ENCODE measurements around the gene NIN. TPM values are rescaled to one million over a fixed set of nuclear protein-coding genes. Genes with fewer than 3 reads are reported as not detected.

The NIN gene
- total and polyA plus RNA-seq, 2 donors (not counting 1 experiment from before 2014, with no cell fraction given) = 22.8 to 37.5 TPM

DNA sequence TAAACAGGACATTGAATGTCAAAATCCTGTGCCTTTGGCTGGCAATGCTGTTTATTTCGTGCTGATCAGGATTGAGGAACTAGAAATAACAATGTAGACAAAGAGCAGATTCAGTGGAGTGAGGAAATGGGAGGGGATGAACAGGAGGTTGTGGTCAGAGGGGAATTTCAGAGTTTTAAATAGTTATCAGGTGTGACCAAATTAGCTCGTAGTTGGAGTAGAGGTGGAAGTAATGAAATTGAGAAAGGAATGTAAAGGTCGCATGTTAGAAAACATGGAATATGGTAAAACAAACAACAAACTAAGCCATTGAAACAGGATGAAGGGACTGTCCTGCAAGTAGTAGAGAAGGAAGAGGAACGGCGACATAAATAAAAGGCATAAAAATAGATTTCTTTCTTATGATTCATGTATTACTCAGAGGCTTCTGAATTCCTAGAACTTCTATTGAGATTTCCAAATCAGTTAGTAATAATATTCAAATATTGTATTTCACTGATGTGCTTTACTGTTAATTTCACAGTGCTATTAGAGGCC, 153.4 kb downstream of the NIN start:
- Histone ChIP-seq H3K27ac (ENCODE audit: insufficient read depth, low read length) (peak overlapping the region; percentile 77), H2AFZ (ENCODE audit: low read length) (peak overlapping the region; percentile 23), H3K9ac (ENCODE audit: insufficient read depth, low read length) (no peak overlapping the region), H3K4me1 (ENCODE audit: control insufficient read depth, extremely low read depth, insufficient read depth, low read length) (peaks cover 23% of the 10 kb centered on the region), H3K27me3 (ENCODE audit: control insufficient read depth, insufficient read depth, low read length) (no peaks in the 10 kb centered on the region), H3K36me3 (ENCODE audit: control insufficient read depth, insufficient read depth, low read length) (no peaks in the 10 kb centered on the region), H3K4me2 (ENCODE audit: extremely low read depth, insufficient read depth, low read length) (peak overlapping the region; percentile 72), H3K4me3 (replicated peaks in 1 of 4; ENCODE audit: control extremely low read depth in 1 of 4, insufficient read depth in 1 of 4, low read depth in 3 of 4, low read length in 4 of 4) (peak overlapping the region in 2 of 4 experiments; percentile 1 to 5), H3K9me3 (ENCODE audit: control insufficient read depth, insufficient read depth, low read depth, low read length) (no peaks in the 10 kb centered on the region), H3K79me2 (ENCODE audit: control insufficient read depth, insufficient read depth, low read length) (no peaks in the 10 kb centered on the region), H4K20me1 (ENCODE audit: control insufficient read depth, extremely low read depth, insufficient read depth, low read length) (no peaks in the 10 kb centered on the region)
- DNase-seq (ENCODE audit: low read depth in 2 of 2) = peak; percentile 43 to 78
- no peak for TF ChIP-seq EZH2 (IDR thresholded peaks at IDR 0.05; ENCODE audit: low read length, missing control alignments)
- TF ChIP-seq, protein P1, sequence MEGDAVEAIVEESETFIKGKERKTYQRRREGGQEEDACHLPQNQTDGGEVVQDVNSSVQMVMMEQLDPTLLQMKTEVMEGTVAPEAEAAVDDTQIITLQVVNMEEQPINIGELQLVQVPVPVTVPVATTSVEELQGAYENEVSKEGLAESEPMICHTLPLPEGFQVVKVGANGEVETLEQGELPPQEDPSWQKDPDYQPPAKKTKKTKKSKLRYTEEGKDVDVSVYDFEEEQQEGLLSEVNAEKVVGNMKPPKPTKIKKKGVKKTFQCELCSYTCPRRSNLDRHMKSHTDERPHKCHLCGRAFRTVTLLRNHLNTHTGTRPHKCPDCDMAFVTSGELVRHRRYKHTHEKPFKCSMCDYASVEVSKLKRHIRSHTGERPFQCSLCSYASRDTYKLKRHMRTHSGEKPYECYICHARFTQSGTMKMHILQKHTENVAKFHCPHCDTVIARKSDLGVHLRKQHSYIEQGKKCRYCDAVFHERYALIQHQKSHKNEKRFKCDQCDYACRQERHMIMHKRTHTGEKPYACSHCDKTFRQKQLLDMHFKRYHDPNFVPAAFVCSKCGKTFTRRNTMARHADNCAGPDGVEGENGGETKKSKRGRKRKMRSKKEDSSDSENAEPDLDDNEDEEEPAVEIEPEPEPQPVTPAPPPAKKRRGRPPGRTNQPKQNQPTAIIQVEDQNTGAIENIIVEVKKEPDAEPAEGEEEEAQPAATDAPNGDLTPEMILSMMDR (conservative IDR thresholded peaks at IDR 0.05 in 1 of 2, IDR thresholded peaks at IDR 0.05 in 1 of 2; ENCODE audit: low read depth in 1 of 2, low read length in 2 of 2) = no peak

DNA sequence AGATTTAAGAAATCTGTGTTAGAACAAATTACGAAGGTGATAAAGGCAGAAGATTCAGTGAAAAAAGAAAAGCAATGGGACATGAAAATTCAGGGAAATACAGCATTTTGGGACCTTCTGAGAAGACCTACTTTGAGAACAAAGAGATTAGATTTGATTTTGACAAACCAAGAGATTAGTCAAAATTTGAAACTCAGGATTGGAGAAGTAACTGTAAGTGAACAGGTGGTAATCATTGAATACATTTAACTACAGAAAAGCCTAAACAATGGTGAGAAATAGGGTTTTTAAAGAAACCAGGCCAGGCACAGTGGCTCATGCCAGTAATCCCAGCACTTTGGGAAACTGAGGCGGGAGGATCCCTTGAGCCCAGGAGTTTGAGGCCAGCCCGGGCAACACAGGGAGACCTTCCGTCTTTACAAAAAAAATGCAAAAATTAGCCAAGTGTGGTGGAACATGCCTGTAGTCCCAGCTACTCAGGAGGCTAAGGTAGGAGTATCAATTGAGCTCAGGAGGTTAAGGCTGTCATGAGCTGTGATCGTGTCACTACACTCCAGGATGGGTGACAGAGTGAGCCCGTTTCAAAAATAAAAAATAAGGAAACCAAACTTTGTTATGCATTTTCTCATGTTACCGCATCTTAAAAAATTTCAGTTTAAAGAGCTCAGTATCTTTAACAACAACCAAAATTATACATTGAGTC, 154.0 kb downstream of the NIN start:
- Histone ChIP-seq H4K20me1 (ENCODE audit: control insufficient read depth, extremely low read depth, insufficient read depth, low read length) (no peaks in the 10 kb centered on the region), H3K27ac (ENCODE audit: insufficient read depth, low read length) (peak overlapping the region; percentile 77), H3K9me3 (ENCODE audit: control insufficient read depth, insufficient read depth, low read depth, low read length) (no peaks in the 10 kb centered on the region), H3K9ac (ENCODE audit: insufficient read depth, low read length) (no peak overlapping the region), H3K4me3 (replicated peaks in 1 of 4; ENCODE audit: control extremely low read depth in 1 of 4, insufficient read depth in 1 of 4, low read depth in 3 of 4, low read length in 4 of 4) (peak overlapping the region in 1 of 4 experiments; percentile 1), H3K27me3 (ENCODE audit: control insufficient read depth, insufficient read depth, low read length) (no peaks in the 10 kb centered on the region), H3K4me1 (ENCODE audit: control insufficient read depth, extremely low read depth, insufficient read depth, low read length) (peaks cover 23% of the 10 kb centered on the region), H2AFZ (ENCODE audit: low read length) (peak overlapping the region; percentile 23), H3K4me2 (ENCODE audit: extremely low read depth, insufficient read depth, low read length) (peak overlapping the region; percentile 72), H3K36me3 (ENCODE audit: control insufficient read depth, insufficient read depth, low read length) (no peaks in the 10 kb centered on the region), H3K79me2 (ENCODE audit: control insufficient read depth, insufficient read depth, low read length) (no peaks in the 10 kb centered on the region)
- no peak for DNase-seq (ENCODE audit: low read depth in 2 of 2)
- no peak for TF ChIP-seq EZH2 (IDR thresholded peaks at IDR 0.05; ENCODE audit: low read length, missing control alignments)
- TF ChIP-seq, protein P1 (conservative IDR thresholded peaks at IDR 0.05 in 1 of 2, IDR thresholded peaks at IDR 0.05 in 1 of 2; ENCODE audit: low read depth in 1 of 2, low read length in 2 of 2) = no peak

DNA sequence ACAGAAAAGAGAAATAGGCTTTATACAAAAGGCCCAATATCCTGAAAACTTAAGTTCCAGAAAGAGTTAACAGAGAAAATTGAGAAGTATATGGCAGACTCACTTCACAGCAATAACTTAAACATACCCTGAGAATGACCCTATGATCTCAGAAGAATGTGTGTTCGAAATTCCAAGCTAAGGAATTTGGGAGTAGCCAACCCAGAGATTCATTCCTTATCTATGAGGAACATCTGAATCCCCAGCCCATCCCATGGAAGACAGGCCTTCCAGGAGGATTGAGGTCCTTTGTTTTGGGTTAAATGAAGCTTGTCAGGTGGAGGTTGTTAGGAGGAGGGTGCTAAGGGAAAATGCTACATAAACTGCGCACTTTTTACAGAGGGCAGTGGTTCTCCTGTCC, 155.4 kb downstream of the NIN start:
- DNase-seq (ENCODE audit: low read depth in 2 of 2) = peak in 1 of 2 donors; percentile 52
- no peak for TF ChIP-seq EZH2 (IDR thresholded peaks at IDR 0.05; ENCODE audit: low read length, missing control alignments)
- TF ChIP-seq, protein P1 (conservative IDR thresholded peaks at IDR 0.05 in 1 of 2, IDR thresholded peaks at IDR 0.05 in 1 of 2; ENCODE audit: low read depth in 1 of 2, low read length in 2 of 2) = no peak
- H3K9me3 ChIP-seq (ENCODE audit: control insufficient read depth, insufficient read depth, low read depth, low read length) = no peaks in the 10 kb centered on the region
- peak overlapping the region; percentile 21 for H2AFZ ChIP-seq (ENCODE audit: low read length)
- no peaks in the 10 kb centered on the region for H3K36me3 ChIP-seq (ENCODE audit: control insufficient read depth, insufficient read depth, low read length)
- H3K4me2 ChIP-seq (ENCODE audit: extremely low read depth, insufficient read depth, low read length) = peak overlapping the region; percentile 49
- H3K4me1 ChIP-seq (ENCODE audit: control insufficient read depth, extremely low read depth, insufficient read depth, low read length) = peaks cover 23% of the 10 kb centered on the region
- no peak overlapping the region for H3K4me3 ChIP-seq (replicated peaks in 1 of 4; ENCODE audit: control extremely low read depth in 1 of 4, insufficient read depth in 1 of 4, low read depth in 3 of 4, low read length in 4 of 4)
- H3K9ac ChIP-seq (ENCODE audit: insufficient read depth, low read length) = no peak overlapping the region
- peak overlapping the region; percentile 73 for H3K27ac ChIP-seq (ENCODE audit: insufficient read depth, low read length)
- H3K79me2 ChIP-seq (ENCODE audit: control insufficient read depth, insufficient read depth, low read length) = no peaks in the 10 kb centered on the region
- H4K20me1 ChIP-seq (ENCODE audit: control insufficient read depth, extremely low read depth, insufficient read depth, low read length) = no peaks in the 10 kb centered on the region
- H3K27me3 ChIP-seq (ENCODE audit: control insufficient read depth, insufficient read depth, low read length) = no peaks in the 10 kb centered on the region
